Testis (tissue), 2 donors: ENCODE measurements around the gene ARHGAP26.

Source experiments
- POLR2A ChIP-seq: fragments of 450-650 bp; IDR thresholded peaks from one replicate; pipeline ENCODE4 v1.6.1; 2017; ENCODE audit warnings: antibody characterized with exemption, mild to moderate bottlenecking, moderate library complexity
- TF ChIP-seq, protein P1 (sequence below), 3 experiments: fragments of 450-650 bp in 2 of 3; fragments of 200-600 bp in 1 of 3; sonication (generic) in 1 of 3; IDR thresholded peaks; one replicate each; pipeline ENCODE4 v1.5.1; 2016 to 2019; ENCODE audit warnings: antibody characterized with exemption in 3 of 3, mild to moderate bottlenecking in 2 of 3, moderate library complexity in 1 of 3

DNA sequence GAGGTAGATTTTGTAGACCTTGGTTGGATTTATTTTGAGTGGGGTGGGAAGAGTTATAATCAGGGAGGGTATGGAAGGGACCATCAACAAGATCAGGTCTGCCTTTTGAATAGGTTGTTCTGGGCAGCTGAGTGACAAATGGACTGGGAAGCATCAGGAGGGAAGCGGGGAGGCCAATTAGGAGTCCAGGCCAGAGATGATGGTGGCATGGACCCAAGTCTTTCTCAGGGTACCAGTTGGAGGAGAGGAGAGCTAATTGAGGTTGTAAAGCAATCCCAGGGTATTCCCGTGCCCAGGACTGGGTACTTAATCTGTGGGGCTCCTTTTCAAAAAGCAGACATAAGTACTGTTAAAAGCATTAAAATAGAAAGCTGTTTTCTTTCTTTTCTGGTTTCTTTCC is 88.9 kb downstream of the ARHGAP26 start:
- TF ChIP-seq POLR2A: no peak
- TF ChIP-seq, protein P1, sequence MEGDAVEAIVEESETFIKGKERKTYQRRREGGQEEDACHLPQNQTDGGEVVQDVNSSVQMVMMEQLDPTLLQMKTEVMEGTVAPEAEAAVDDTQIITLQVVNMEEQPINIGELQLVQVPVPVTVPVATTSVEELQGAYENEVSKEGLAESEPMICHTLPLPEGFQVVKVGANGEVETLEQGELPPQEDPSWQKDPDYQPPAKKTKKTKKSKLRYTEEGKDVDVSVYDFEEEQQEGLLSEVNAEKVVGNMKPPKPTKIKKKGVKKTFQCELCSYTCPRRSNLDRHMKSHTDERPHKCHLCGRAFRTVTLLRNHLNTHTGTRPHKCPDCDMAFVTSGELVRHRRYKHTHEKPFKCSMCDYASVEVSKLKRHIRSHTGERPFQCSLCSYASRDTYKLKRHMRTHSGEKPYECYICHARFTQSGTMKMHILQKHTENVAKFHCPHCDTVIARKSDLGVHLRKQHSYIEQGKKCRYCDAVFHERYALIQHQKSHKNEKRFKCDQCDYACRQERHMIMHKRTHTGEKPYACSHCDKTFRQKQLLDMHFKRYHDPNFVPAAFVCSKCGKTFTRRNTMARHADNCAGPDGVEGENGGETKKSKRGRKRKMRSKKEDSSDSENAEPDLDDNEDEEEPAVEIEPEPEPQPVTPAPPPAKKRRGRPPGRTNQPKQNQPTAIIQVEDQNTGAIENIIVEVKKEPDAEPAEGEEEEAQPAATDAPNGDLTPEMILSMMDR (IDR thresholded peaks at IDR 0.05): no peak
